GM21528 (cell line): ENCODE measurements around the gene TNS1.
A peak's percentile ranks its signal among the peaks of the same experiment; 100 is the strongest.

Experiments
- ATAC-seq: cut with Tn5 transposase; IDR thresholded peaks from one replicate; pipeline ENCODE4 v1.9.1; 2021; ENCODE audit warnings: mild to moderate bottlenecking, moderate library complexity; ENCODE audit not compliant: unreplicated experiment, low FRiP score

The TNS1 gene

GRCh38 chr2:218002143-218002844 is 501 bp downstream of the TNS1 start:
- ATAC-seq = no peak

- ATAC-seq = no peak
Observed at GRCh38 chr2:218001629-218002028, 1.2 kb downstream of the TNS1 start.

- ATAC-seq = no peak
Observed at GRCh38 chr2:218000136-218000535, 2.7 kb downstream of the TNS1 start.

- ATAC-seq = no peak
Observed at GRCh38 chr2:217999595-217999959, 3.2 kb downstream of the TNS1 start.

GRCh38 chr2:217998926-217999594 is 3.7 kb downstream of the TNS1 start:
- no peak for ATAC-seq

- ATAC-seq = no peak
Observed at GRCh38 chr2:217997510-217997909, 5.3 kb downstream of the TNS1 start.

- no peak for ATAC-seq
Observed at GRCh38 chr2:217996361-217996760, 6.4 kb downstream of the TNS1 start.

- no peak for ATAC-seq
Observed at GRCh38 chr2:217995731-217996231, 7.0 kb downstream of the TNS1 start.

GRCh38 chr2:217994776-217995274 is 8.0 kb downstream of the TNS1 start:
- ATAC-seq = no peak

GRCh38 chr2:217993817-217994463 is 8.9 kb downstream of the TNS1 start:
- ATAC-seq = no peak

GRCh38 chr2:217993138-217993537 is 9.7 kb downstream of the TNS1 start:
- no peak for ATAC-seq

GRCh38 chr2:217992061-217992460 is 10.7 kb downstream of the TNS1 start:
- no peak for ATAC-seq

- no peak for ATAC-seq
Observed at GRCh38 chr2:217990791-217991465, 11.9 kb downstream of the TNS1 start.

- ATAC-seq = no peak
Observed at GRCh38 chr2:217990389-217990788, 12.4 kb downstream of the TNS1 start.

GRCh38 chr2:217989221-217989948 is 13.4 kb downstream of the TNS1 start:
- no peak for ATAC-seq

GRCh38 chr2:217988840-217989204 is 14.0 kb downstream of the TNS1 start:
- peak; percentile 20 for ATAC-seq

- peak; percentile 54 for ATAC-seq
Observed at GRCh38 chr2:217988014-217988839, 14.6 kb downstream of the TNS1 start.

- no peak for ATAC-seq
Observed at GRCh38 chr2:217987391-217987790, 15.4 kb downstream of the TNS1 start.

- no peak for ATAC-seq
Observed at GRCh38 chr2:217986256-217986961, 16.4 kb downstream of the TNS1 start.
